NOMO-1 (cell line): ENCODE results near the gene DIAPH1.
A peak's percentile ranks its signal among the peaks of the same experiment; 100 is the strongest.

Source experiments
- DNase-seq, 2 experiments: peaks; one replicate each; lab custom pipeline; 2025; ENCODE audit not compliant: unreplicated experiment in 2 of 2; lab: John Stamatoyannopoulos, UW

The DIAPH1 gene

GRCh38 chr5:141522301-141522700 is 96.5 kb downstream of the DIAPH1 start:
- no peak for DNase-seq

DNA sequence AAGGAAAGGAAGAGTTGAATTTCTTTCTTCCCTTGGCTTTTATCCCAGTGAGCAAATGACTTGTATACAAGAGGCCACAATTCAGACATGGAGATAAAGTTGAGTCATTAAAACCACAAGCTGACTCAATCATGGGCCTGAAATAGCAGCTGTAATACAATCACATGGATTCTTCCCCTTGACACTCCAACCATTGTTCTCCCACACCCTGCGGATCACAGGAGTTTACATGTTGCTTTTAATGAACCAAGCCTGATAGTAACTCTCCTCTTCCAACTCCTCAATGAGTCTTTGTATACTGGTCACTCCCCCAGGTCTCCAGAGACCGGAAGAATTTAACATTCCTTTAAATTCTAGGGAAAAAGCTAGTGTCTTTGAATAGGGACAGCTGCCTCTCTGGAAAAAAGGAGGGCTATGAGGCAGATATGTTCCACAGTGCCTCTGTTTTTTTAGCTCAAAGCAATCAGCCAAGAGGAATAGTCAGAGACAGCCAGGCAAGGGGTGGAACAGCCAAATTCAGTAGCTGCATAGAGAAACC is 97.5 kb downstream of the DIAPH1 start:
- peak; percentile 29 to 87 for DNase-seq

GRCh38 chr5:141519605-141520565 is 98.9 kb downstream of the DIAPH1 start:
- DNase-seq, result peak in 1 of 2 experiments; percentile 40

- DNase-seq, result no peak
Observed at GRCh38 chr5:141518618-141519015, 100.2 kb downstream of the DIAPH1 start.

DNA sequence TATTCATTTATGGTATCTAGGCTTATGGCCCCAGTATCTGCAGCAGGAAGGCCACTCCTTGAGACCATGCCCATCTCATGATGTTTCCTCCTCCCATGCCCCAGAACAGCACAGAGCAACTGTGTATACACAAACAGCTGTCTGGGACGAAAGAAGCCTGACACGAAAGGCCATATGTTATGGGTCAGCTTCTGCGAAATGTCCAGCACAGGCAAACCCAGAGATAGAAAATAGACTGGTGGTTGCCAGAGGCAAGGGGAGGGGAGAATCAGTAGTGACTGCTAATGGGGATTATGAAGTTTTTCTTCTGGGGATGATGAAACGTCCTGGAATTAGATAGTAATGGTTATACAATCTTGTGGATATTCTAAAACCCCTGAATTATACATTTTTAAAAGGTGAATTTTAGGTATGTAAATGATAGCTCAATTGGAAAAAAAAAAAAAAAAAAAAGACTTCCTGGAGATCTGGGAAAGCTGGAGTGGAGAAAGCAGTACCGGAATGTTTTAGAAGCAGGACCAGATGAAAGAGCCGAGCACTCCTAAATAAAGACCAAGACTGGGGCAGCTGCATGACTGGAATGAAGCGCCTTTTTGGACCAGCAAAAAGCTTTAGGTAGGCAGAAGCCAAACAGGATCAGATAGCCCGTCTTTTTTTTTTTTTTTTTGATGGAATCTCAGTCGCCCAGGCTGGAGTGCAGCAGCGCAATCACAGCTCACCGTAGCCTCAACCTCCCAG is 100.8 kb downstream of the DIAPH1 start:
- DNase-seq, result no peak

DNA sequence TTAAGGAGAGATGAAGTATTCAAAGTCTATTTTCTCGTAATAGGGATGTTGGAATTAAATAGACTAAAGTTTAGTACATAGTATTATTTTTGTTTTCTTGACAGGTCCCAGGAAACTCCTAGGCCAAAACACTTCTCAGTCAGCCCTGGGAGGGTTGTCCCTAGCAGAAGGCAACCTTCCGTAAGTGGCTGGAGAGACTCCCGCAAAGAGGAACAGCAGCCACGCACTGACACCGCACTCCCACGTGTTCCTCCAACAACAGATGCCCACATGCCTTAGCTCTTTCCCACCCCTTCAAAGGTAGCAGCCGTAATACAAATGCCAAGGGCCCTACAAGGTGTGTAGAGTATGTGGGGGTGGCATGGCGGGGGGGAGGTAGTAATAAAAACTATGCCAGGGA is 101.5 kb downstream of the DIAPH1 start:
- no peak for DNase-seq

GRCh38 chr5:141516672-141517025 is 102.2 kb downstream of the DIAPH1 start:
- no peak for DNase-seq

DNA sequence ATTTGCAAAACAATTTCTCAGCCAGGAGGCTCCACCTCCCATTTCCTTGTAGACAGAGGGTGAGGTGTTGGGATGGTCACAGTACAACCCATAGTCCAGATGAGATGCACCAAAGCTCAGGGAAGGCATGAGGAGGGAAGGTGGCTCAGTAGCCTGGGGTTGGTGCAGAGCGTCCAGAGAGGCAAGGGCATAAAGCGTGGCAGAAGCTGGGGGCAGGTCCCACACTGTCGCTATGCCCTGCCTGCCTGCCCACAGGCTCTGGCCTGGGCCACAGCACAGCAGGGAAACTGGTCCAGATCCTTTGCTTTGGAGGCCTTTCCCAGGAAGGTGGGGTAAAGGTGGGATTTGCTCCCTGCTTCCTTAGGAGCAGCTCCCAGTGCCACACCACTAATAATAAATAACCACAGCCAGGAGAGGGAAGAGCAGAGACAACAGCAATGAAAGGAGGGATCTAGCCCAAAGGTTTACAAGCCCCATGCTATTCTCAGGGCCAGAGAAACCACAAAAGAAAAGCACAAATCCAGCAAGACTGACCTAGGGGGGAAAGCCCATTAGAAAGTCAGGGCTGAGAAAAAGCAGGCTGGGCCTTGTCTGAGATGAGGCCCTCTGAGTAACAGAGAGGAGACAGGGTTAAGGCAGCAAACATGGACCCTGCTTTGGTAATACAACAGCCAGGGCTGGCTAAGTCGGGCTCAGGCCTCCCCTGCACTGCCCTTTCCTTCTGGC is 102.7 kb downstream of the DIAPH1 start:
- no peak for DNase-seq

DNA sequence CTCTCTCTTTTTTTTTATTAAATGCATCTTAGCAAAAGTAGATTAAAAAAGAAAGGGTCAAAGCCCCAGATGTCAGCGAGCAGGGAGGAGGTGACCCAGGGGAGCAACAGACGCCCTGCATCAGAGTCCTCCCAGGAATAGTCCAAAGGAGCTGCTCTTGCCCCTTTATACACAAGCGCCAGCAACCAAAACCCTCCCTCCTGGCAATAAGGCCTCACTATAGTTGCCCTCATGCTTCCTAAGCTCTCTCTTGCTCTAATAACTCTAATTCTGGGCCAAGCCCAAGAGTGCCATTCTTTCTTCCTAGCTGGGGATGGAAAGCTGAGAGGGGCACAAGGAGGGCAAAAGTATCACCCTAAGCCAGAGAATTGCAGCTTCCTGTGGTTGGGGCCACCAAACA is 103.7 kb downstream of the DIAPH1 start:
- no peak for DNase-seq

DNA sequence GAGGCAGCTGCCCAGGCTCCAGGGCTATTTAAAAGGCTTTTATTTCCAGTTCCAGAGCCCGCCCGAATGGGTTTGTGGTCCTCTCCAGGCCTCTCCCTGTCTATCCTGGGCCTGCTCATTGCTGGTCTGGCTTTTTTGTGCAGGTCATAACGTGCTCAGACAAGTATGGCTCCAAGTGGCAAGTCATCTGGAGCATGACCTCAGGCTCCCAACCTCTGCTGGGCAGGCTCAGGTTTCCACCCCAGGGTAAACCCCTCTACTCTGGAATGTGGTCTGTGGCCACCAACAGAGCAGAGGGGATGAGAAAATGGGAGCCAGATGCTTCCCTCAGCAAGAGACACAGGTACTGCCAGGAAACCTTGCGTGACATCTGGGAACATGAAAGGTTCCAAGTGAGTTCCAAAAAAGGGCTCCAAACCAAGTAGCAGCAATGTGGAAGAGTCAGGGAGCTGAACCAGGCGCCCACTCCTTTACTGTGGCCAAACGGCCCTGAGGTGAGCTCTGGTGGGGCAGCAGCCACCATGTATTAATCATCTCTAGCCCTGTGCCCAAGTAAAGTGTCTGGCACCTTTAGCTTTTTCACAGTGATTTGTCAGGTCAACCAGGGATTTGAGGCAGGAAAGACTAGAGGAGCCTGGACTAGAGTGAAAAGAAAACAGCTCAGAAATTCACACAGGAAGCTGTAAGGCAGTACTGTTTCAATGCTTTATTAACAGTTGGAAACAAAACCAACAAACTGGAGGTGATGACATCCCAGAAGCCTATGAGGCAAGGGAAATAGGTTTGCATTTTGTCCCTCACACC is 104.3 kb downstream of the DIAPH1 start:
- no peak for DNase-seq

DNA sequence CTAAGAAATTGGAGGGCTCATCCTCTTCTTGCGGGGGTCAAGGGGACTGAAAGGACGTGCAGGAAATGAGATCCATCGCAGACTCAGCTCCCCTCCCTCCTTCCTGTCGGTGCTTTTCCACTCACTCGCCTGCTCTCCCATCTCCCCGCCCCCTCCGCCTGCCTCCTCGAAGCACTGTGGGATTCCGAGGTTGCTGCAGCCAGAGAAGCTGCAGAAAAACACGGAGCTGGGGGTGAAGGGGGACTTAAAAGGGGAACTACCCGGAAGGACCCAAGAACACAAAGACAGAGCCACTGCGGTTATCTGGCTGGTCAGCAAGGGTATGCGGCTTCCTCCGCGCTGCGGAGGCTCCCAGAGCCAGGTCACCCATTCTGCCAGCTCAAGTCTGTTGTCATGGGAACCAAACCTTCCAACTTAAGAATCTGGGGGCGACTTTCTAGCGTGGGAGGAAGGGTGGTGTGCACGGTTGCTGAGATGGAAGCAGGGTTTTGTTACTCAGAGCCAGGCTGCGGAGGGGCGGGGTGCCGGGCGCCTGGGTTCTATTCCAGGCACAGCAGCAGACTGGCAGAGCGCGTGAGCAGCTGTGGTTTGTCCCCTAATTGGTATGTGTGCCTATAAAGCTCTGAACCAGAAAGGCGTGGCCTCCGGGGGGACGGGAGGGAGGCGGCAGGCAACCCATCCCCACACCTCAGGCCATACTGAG is 105.0 kb downstream of the DIAPH1 start:
- no peak for DNase-seq

GRCh38 chr5:141512911-141513626 is 105.7 kb downstream of the DIAPH1 start:
- DNase-seq, result no peak

DNA sequence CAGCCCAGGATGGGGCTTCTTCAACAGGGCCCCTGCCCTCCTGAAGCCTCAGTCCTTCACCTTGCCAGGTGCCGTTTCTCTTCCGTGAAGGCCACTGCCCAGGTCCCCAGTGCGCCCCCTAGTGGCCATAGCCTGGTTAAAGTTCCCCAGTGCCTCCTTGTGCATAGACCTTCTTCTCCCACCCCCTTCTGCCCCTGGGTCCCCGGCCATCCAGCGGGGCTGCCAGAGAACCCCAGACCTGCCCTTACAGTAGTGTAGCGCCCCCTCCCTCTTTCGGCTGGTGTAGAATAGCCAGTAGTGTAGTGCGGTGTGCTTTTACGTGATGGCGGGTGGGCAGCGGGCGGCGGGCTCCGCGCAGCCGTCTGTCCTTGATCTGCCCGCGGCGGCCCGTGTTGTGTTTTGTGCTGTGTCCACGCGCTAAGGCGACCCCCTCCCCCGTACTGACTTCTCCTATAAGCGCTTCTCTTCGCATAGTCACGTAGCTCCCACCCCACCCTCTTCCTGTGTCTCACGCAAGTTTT is 106.3 kb downstream of the DIAPH1 start:
- no peak for DNase-seq

DNA sequence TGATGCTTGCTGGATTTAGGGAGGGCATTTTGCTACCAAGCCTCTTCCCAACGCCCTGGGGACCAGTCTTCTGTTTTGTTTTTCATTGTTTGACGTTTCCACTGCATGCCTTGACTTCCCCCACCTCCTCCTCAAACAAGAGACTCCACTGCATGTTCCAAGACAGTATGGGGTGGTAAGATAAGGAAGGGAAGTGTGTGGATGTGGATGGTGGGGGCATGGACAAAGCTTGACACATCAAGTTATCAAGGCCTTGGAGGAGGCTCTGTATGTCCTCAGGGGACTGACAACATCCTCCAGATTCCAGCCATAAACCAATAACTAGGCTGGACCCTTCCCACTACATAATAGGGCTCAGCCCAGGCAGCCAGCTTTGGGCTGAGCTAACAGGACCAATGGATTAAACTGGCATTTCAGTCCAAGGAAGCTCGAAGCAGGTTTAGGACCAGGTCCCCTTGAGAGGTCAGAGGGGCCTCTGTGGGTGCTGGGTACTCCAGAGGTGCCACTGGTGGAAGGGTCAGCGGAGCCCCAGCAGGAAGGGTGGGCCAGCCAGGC is 107.0 kb downstream of the DIAPH1 start:
- DNase-seq, result no peak

GRCh38 chr5:141510850-141511601 is 107.8 kb downstream of the DIAPH1 start:
- no peak for DNase-seq

- no peak for DNase-seq
Observed at GRCh38 chr5:141510160-141510559, 108.6 kb downstream of the DIAPH1 start.

- DNase-seq, result no peak
Observed at GRCh38 chr5:141508798-141509611, 109.8 kb downstream of the DIAPH1 start.
